Subcutaneous abdominal adipose tissue (tissue), 5 donors: ENCODE data around the gene GLE1.

Source experiments
- H3K27ac ChIP-seq: one replicate; pipeline ENCODE4 v1.7.0; 2013; ENCODE audit warnings: low read depth, mild to moderate bottlenecking, inconsistent platforms, low read length, moderate library complexity
- H3K27me3 ChIP-seq, 5 donors: one replicate each; pipeline ENCODE4 v1.7.0; 2013; ENCODE audit warnings: low read length in 5 of 5, inconsistent platforms in 1 of 5; ENCODE audit not compliant: control insufficient read depth in 5 of 5, insufficient read depth in 4 of 5
- H3K36me3 ChIP-seq, 5 donors: one replicate each; pipeline ENCODE4 v1.7.0; 2013; ENCODE audit warnings: low read length in 5 of 5; ENCODE audit not compliant: control insufficient read depth in 5 of 5, insufficient read depth in 5 of 5
- H3K4me1 ChIP-seq, 5 donors: one replicate each; pipeline ENCODE4 v1.7.0; 2013; ENCODE audit warnings: low read length in 5 of 5, mild to moderate bottlenecking in 3 of 5, moderate library complexity in 1 of 5; ENCODE audit not compliant: control insufficient read depth in 5 of 5, insufficient read depth in 5 of 5
- H3K4me3 ChIP-seq, 5 donors: one replicate each; pipeline ENCODE4 v1.7.0; 2013; ENCODE audit warnings: low read length in 5 of 5, low read depth in 1 of 5
- H3K9ac ChIP-seq, 5 donors: one replicate each; pipeline ENCODE4 v1.7.0; 2013; ENCODE audit warnings: low read length in 5 of 5, mild to moderate bottlenecking in 4 of 5, moderate library complexity in 3 of 5
- H3K9me3 ChIP-seq, 5 donors: one replicate each; pipeline ENCODE4 v1.7.0; 2013; ENCODE audit warnings: low read length in 5 of 5; ENCODE audit not compliant: control insufficient read depth in 5 of 5
- donor health status: healthy.
- donor health status: healthy.
- donor health status: healthy.
- donor health status: healthy.
- donor health status: healthy.

The GLE1 gene

GRCh38 chr9:128473104-128473503 is 31.4 kb upstream of the GLE1 start:
- Histone ChIP-seq H3K36me3 (peaks cover 5 to 42% (median 23%) of the 10 kb centered on the region in 5 donors), H3K27me3 (no peaks in the 10 kb centered on the region), H3K9me3 (no peaks in the 10 kb centered on the region)

GRCh38 chr9:128475867-128476266 is 28.7 kb upstream of the GLE1 start:
- Histone ChIP-seq H3K27ac (no peak overlapping the region), H3K27me3 (no peaks in the 10 kb centered on the region), H3K4me3 (no peak overlapping the region), H3K9me3 (no peaks in the 10 kb centered on the region), H3K4me1 (no peaks in the 10 kb centered on the region), H3K36me3 (peaks cover 5 to 58% (median 29%) of the 10 kb centered on the region in 5 donors), H3K9ac (no peak overlapping the region)

More at GRCh38 chr9:128473104-128473503, 31.4 kb upstream of the GLE1 start:
- no peak overlapping the region for H3K4me3 ChIP-seq
- no peak overlapping the region for H3K27ac ChIP-seq
- H3K9ac ChIP-seq, result no peak overlapping the region
- H3K4me1 ChIP-seq, result peaks cover 0 to 8% (median 6%) of the 10 kb centered on the region in 5 donors

- Histone ChIP-seq H3K9ac (no peak overlapping the region), H3K4me3 (no peak overlapping the region), H3K27me3 (no peaks in the 10 kb centered on the region), H3K36me3 (peaks cover 9 to 72% (median 37%) of the 10 kb centered on the region in 5 donors), H3K4me1 (no peaks in the 10 kb centered on the region), H3K27ac (no peak overlapping the region), H3K9me3 (no peaks in the 10 kb centered on the region)
Measured at GRCh38 chr9:128479262-128479661, 25.3 kb upstream of the GLE1 start.

GRCh38 chr9:128481561-128481960 is 23.0 kb upstream of the GLE1 start:
- H3K4me3 ChIP-seq, result no peak overlapping the region
- no peaks in the 10 kb centered on the region for H3K9me3 ChIP-seq
- no peak overlapping the region for H3K27ac ChIP-seq
- H3K36me3 ChIP-seq, result peaks cover 4 to 80% (median 53%) of the 10 kb centered on the region in 5 donors
- H3K27me3 ChIP-seq, result no peaks in the 10 kb centered on the region
- no peak overlapping the region for H3K9ac ChIP-seq
- no peaks in the 10 kb centered on the region for H3K4me1 ChIP-seq

GRCh38 chr9:128482186-128482585 is 22.3 kb upstream of the GLE1 start:
- peaks cover 4 to 86% (median 59%) of the 10 kb centered on the region in 5 donors for H3K36me3 ChIP-seq

GRCh38 chr9:128484686-128485413 is 19.7 kb upstream of the GLE1 start:
- Histone ChIP-seq H3K4me3 (no peak overlapping the region), H3K4me1 (no peaks in the 10 kb centered on the region), H3K27ac (no peak overlapping the region), H3K36me3 (peaks cover 9 to 91% (median 65%) of the 10 kb centered on the region in 5 donors), H3K27me3 (no peaks in the 10 kb centered on the region), H3K9ac (no peak overlapping the region), H3K9me3 (no peaks in the 10 kb centered on the region)

More at GRCh38 chr9:128482186-128482585, 22.3 kb upstream of the GLE1 start:
- H3K27me3 ChIP-seq, result no peaks in the 10 kb centered on the region
- no peaks in the 10 kb centered on the region for H3K4me1 ChIP-seq
- no peaks in the 10 kb centered on the region for H3K9me3 ChIP-seq
- H3K4me3 ChIP-seq, result no peak overlapping the region
- no peak overlapping the region for H3K9ac ChIP-seq
- H3K27ac ChIP-seq, result no peak overlapping the region

GRCh38 chr9:128485414-128485855 is 19.1 kb upstream of the GLE1 start:
- no peaks in the 10 kb centered on the region for H3K9me3 ChIP-seq
- no peak overlapping the region for H3K27ac ChIP-seq
- H3K4me1 ChIP-seq, result no peaks in the 10 kb centered on the region
- H3K27me3 ChIP-seq, result no peaks in the 10 kb centered on the region
- H3K4me3 ChIP-seq, result no peak overlapping the region
- H3K36me3 ChIP-seq, result peaks cover 9 to 86% (median 67%) of the 10 kb centered on the region in 5 donors
- H3K9ac ChIP-seq, result no peak overlapping the region

- H3K27me3 ChIP-seq, result no peaks in the 10 kb centered on the region
Measured at GRCh38 chr9:128486201-128486600, 18.3 kb upstream of the GLE1 start.

GRCh38 chr9:128493424-128493823 is 11.1 kb upstream of the GLE1 start:
- H3K27me3 ChIP-seq, result no peaks in the 10 kb centered on the region
- H3K9me3 ChIP-seq, result no peaks in the 10 kb centered on the region
- H3K4me1 ChIP-seq, result peaks cover 0 to 13% (median 3%) of the 10 kb centered on the region in 5 donors
- H3K9ac ChIP-seq, result no peak overlapping the region
- no peak overlapping the region for H3K27ac ChIP-seq
- peaks cover 8 to 64% (median 47%) of the 10 kb centered on the region in 5 donors for H3K36me3 ChIP-seq
- no peak overlapping the region for H3K4me3 ChIP-seq

More at GRCh38 chr9:128486201-128486600, 18.3 kb upstream of the GLE1 start:
- Histone ChIP-seq H3K4me1 (no peaks in the 10 kb centered on the region), H3K9me3 (no peaks in the 10 kb centered on the region), H3K4me3 (no peak overlapping the region), H3K27ac (no peak overlapping the region), H3K9ac (no peak overlapping the region), H3K36me3 (peaks cover 9 to 80% (median 67%) of the 10 kb centered on the region in 5 donors)

- Histone ChIP-seq H3K36me3 (peaks cover 8 to 64% (median 55%) of the 10 kb centered on the region in 5 donors), H3K27ac (no peak overlapping the region)
Measured at GRCh38 chr9:128494108-128494745, 10.3 kb upstream of the GLE1 start.

More at GRCh38 chr9:128494108-128494745, 10.3 kb upstream of the GLE1 start:
- Histone ChIP-seq H3K9me3 (no peaks in the 10 kb centered on the region), H3K9ac (no peak overlapping the region), H3K4me1 (peaks cover 0 to 13% (median 3%) of the 10 kb centered on the region in 5 donors), H3K27me3 (no peaks in the 10 kb centered on the region), H3K4me3 (no peak overlapping the region)
